Measurements from ENCODE around the gene PTPRK. TPM values are rescaled to one million over a fixed set of nuclear protein-coding genes. Genes with fewer than 3 reads are reported as not detected.

The PTPRK gene
- total RNA-seq, 1 experiment from 2014 or later: 53.8 TPM

GRCh38 chr6:128073389-128073788, 447.0 kb downstream of the PTPRK start:
- Histone ChIP-seq H3K4me2 (ENCODE audit: low read length) (no peak overlapping the region), H3K36me3 (ENCODE audit: low read depth, low read length) (no peaks in the 10 kb centered on the region; the same call in 1 of the 2 replicates), H3K27me3 (ENCODE audit: low read length) (no peaks in the 10 kb centered on the region), H3K27ac (ENCODE audit: low read length) (no peak overlapping the region), H3F3A (ENCODE audit: low read length, unreplicated experiment) (no peaks in the 10 kb centered on the region), H2AFZ (ENCODE audit: low read length) (no peak overlapping the region), H3K9me2 (replicated peaks; ENCODE audit: low read length) (no peaks in the 10 kb centered on the region), H3K4me3 (ENCODE audit: low read length) (no peak overlapping the region), H3K9me3 (ENCODE audit: low read length) (no peaks in the 10 kb centered on the region), H3K79me2 (ENCODE audit: low read length) (no peaks in the 10 kb centered on the region), H3K4me1 (ENCODE audit: insufficient read depth, low read length) (no peaks in the 10 kb centered on the region), H3K9ac (ENCODE audit: low read length) (no peak overlapping the region), H4K20me1 (ENCODE audit: low read length) (no peaks in the 10 kb centered on the region)
- TF ChIP-seq EZH2 (IDR thresholded peaks at IDR 0.05; ENCODE audit: low read length, unreplicated experiment): no peak
- TF ChIP-seq EZH2phosphoT487 (IDR thresholded peaks at IDR 0.05; ENCODE audit: borderline replicate concordance, low read length): no peak
- no peak for TF ChIP-seq CTCF (conservative IDR thresholded peaks at IDR 0.05; ENCODE audit: low read depth, low read length)
- ChIA-PET CTCF (no interaction called here), POLR2A (ENCODE audit: unreplicated experiment) (no interaction called here)
- intact Hi-C loops (cut with micrococcal nuclease): no loop called here
- no peak for ATAC-seq
- DNase-seq: no peak
- BruUV-seq (replicated peaks): no TSS peak

- CTCF ChIA-PET: no interaction called here
- POLR2A ChIA-PET (ENCODE audit: unreplicated experiment): no interaction called here
- no peaks in the 10 kb centered on the region for H3K27me3 ChIP-seq (ENCODE audit: low read length)
- H3K9me3 ChIP-seq (ENCODE audit: low read length): no peaks in the 10 kb centered on the region
- H3K9me2 ChIP-seq (replicated peaks; ENCODE audit: low read length): no peaks in the 10 kb centered on the region
- H3K4me3 ChIP-seq (ENCODE audit: low read length): no peak overlapping the region
- H3K27ac ChIP-seq (ENCODE audit: low read length): no peak overlapping the region
- no peak overlapping the region for H2AFZ ChIP-seq (ENCODE audit: low read length)
- intact Hi-C loops (cut with micrococcal nuclease): no loop called here
- H3K4me2 ChIP-seq (ENCODE audit: low read length): no peak overlapping the region
- no peak for ATAC-seq
- H3K79me2 ChIP-seq (ENCODE audit: low read length): no peaks in the 10 kb centered on the region
- no peaks in the 10 kb centered on the region for H3K36me3 ChIP-seq (ENCODE audit: low read depth, low read length)
- no peak for DNase-seq
- no peak overlapping the region for H3K9ac ChIP-seq (ENCODE audit: low read length)
- BruUV-seq (replicated peaks): no TSS peak
- no peaks in the 10 kb centered on the region for H4K20me1 ChIP-seq (ENCODE audit: low read length)
- no peaks in the 10 kb centered on the region for H3F3A ChIP-seq (ENCODE audit: low read length, unreplicated experiment)
- no peak for TF ChIP-seq EZH2phosphoT487 (IDR thresholded peaks at IDR 0.05; ENCODE audit: borderline replicate concordance, low read length)
- no peak for TF ChIP-seq EZH2 (IDR thresholded peaks at IDR 0.05; ENCODE audit: low read length, unreplicated experiment)
- no peak for TF ChIP-seq CTCF (conservative IDR thresholded peaks at IDR 0.05; ENCODE audit: low read depth, low read length)
- no peaks in the 10 kb centered on the region for H3K4me1 ChIP-seq (ENCODE audit: insufficient read depth, low read length)
Measured at GRCh38 chr6:128071212-128071611, 449.2 kb downstream of the PTPRK start.

- Histone ChIP-seq H3K79me2 (ENCODE audit: low read length) (no peaks in the 10 kb centered on the region), H3K9ac (ENCODE audit: low read length) (no peak overlapping the region), H3F3A (ENCODE audit: low read length, unreplicated experiment) (no peaks in the 10 kb centered on the region), H3K36me3 (ENCODE audit: low read depth, low read length) (no peaks in the 10 kb centered on the region), H3K4me1 (ENCODE audit: insufficient read depth, low read length) (no peaks in the 10 kb centered on the region), H3K27me3 (ENCODE audit: low read length) (no peaks in the 10 kb centered on the region), H3K4me2 (ENCODE audit: low read length) (no peak overlapping the region), H4K20me1 (ENCODE audit: low read length) (no peaks in the 10 kb centered on the region), H3K9me3 (ENCODE audit: low read length) (no peaks in the 10 kb centered on the region), H2AFZ (ENCODE audit: low read length) (no peak overlapping the region), H3K9me2 (replicated peaks; ENCODE audit: low read length) (no peaks in the 10 kb centered on the region), H3K4me3 (ENCODE audit: low read length) (no peak overlapping the region), H3K27ac (ENCODE audit: low read length) (no peak overlapping the region)
- ChIA-PET CTCF (no interaction called here), POLR2A (ENCODE audit: unreplicated experiment) (no interaction called here)
- BruUV-seq (replicated peaks): no TSS peak
- no peak for ATAC-seq
- DNase-seq: no peak
- TF ChIP-seq EZH2 (IDR thresholded peaks at IDR 0.05; ENCODE audit: low read length, unreplicated experiment) (no peak), CTCF (conservative IDR thresholded peaks at IDR 0.05; ENCODE audit: low read depth, low read length) (no peak), EZH2phosphoT487 (IDR thresholded peaks at IDR 0.05; ENCODE audit: borderline replicate concordance, low read length) (no peak)
- intact Hi-C loops (cut with micrococcal nuclease): no loop called here
Measured at GRCh38 chr6:128070406-128070805, 450.0 kb downstream of the PTPRK start.

Measured in PC-3 (cell line).